Epithelial cell of esophagus (primary cell): Measurements from ENCODE around the gene ZNF185.

Experiments used
- DNase-seq: peaks from one replicate; pipeline ENCODE4 v3.0.0; 2010; ENCODE audit warnings: low read depth
- H3K4me3 ChIP-seq: 2 replicates; pipeline ENCODE4 v1.5.1; 2011; ENCODE audit warnings: mild to moderate bottlenecking, low read length, control low read depth
- TF ChIP-seq, protein P1 (sequence below): IDR thresholded peaks from 2 replicates; pipeline ENCODE4 v1.5.1; 2011; ENCODE audit warnings: low read depth, mild to moderate bottlenecking, low read length, control low read depth, inconsistent platforms; ENCODE audit not compliant: insufficient read depth; ENCODE audit errors: missing control alignments

Gene ZNF185

DNA sequence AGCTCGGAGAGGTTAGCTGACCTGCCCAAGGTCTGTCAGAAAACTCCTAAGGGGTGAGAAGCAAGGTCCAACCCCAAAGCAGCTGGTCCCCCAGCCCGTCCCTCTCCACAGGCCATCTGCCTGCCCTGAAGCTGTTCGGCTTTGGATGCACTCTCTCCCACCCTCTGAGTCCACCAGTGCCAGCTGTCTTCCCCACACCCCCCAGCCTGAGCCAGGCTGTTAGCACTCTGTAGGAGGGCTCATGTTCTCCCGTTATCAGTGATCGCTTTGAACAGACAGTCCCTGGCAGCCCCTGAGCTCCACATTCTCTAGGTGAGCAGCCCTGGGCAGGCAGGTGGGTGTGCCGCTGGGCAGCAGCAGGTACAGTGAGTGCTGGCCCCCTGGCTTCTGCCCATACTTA, 16.0 kb downstream of the ZNF185 start:
- DNase-seq: no peak
- H3K4me3 ChIP-seq: no peak overlapping the region
- TF ChIP-seq, protein P1, sequence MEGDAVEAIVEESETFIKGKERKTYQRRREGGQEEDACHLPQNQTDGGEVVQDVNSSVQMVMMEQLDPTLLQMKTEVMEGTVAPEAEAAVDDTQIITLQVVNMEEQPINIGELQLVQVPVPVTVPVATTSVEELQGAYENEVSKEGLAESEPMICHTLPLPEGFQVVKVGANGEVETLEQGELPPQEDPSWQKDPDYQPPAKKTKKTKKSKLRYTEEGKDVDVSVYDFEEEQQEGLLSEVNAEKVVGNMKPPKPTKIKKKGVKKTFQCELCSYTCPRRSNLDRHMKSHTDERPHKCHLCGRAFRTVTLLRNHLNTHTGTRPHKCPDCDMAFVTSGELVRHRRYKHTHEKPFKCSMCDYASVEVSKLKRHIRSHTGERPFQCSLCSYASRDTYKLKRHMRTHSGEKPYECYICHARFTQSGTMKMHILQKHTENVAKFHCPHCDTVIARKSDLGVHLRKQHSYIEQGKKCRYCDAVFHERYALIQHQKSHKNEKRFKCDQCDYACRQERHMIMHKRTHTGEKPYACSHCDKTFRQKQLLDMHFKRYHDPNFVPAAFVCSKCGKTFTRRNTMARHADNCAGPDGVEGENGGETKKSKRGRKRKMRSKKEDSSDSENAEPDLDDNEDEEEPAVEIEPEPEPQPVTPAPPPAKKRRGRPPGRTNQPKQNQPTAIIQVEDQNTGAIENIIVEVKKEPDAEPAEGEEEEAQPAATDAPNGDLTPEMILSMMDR: no peak

- TF ChIP-seq, protein P1: peak; percentile 45
These were observed 17.8 kb downstream of the ZNF185 start for GRCh38 chrX:152915541-152916241.

DNA sequence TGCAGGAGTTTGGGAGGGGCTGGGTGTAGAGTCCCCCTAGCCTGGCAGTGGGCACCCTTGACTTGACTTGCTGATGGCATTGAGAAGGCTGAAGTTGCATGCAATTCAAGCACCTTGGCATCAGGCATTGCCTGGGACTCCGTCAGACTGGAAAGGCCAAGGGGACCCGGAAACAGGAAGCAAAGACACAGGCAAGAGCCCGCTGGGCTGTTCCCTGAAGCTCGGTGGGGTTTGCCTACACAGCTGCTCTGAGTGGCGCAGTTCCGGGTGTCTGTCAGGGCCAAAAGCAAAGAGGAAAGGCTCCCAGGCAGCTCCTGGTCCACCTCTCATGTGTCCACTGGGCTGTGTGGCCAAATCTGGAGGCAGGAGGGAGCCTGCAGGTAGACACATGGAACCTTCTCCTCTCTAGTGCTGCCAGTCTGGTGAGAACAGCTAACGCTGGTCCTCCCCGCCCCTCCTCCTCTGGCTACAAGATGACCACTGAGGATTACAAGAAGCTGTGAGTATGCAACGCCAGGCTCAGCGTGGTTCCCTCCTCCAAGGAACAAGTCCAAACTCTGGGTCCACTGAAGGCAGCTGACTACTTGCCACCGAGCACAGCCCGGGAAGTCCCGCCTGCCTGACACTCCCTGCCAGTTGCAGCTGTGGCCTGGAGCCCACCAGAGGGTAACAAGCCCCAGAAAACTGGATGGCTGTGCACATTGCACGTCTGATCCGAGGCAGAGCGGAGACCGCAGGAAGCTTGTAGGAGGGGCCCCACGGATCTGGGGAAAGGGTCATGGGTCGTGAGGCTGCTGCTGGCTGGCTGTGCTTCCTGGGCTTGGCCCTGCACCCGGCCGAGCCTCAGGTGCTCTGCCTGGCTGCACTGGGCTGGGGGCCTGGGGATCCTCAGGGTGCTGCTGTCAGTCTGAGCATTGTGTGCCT, 20.1 kb downstream of the ZNF185 start:
- no peak for DNase-seq
- TF ChIP-seq, protein P1: no peak
- H3K4me3 ChIP-seq: no peak overlapping the region

More at GRCh38 chrX:152915541-152916241, 17.8 kb downstream of the ZNF185 start:
- peak; percentile 40 for DNase-seq
- H3K4me3 ChIP-seq: no peak overlapping the region

GRCh38 chrX:152918707-152919106, 20.8 kb downstream of the ZNF185 start:
- no peak overlapping the region for H3K4me3 ChIP-seq
- no peak for DNase-seq
- TF ChIP-seq, protein P1: no peak

DNA sequence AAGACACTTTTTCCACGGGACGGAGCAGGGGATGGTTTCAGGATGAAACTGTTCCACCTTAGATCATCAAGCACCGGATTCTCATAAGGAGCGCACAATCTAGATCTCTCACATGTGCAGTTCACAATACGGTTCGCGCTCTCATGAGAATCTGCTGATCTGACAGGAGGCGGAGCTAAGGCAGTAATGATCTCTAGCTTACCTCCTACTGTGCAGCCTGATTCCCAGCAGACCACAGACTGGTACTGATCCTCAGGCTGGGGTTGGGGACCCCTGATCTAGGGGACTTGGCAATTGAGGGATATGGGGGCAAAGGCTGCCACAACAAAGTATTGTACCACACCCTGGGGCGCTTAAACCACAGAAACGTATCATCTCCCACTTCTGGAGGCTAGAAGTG, 25.7 kb downstream of the ZNF185 start:
- TF ChIP-seq, protein P1: no peak
- DNase-seq: no peak
- H3K4me3 ChIP-seq: no peak overlapping the region

GRCh38 chrX:152925835-152926234, 28.0 kb downstream of the ZNF185 start:
- no peak for DNase-seq
- no peak overlapping the region for H3K4me3 ChIP-seq
- TF ChIP-seq, protein P1: no peak
